IPS-18a (cell line): ENCODE data around the gene TSPAN10.
A peak's percentile ranks its signal among the peaks of the same experiment; 100 is the strongest.

ENCODE experiments used
- H3K27ac ChIP-seq: one replicate; pipeline ENCODE4 v1.5.1; 2013; ENCODE audit warnings: low read length
- H3K27me3 ChIP-seq: one replicate; pipeline ENCODE4 v1.6.1; 2013; ENCODE audit warnings: mild to moderate bottlenecking, low read length; ENCODE audit not compliant: control insufficient read depth, insufficient read depth
- H3K36me3 ChIP-seq: one replicate; pipeline ENCODE4 v1.6.1; 2013; ENCODE audit warnings: low read depth, low read length; ENCODE audit not compliant: control insufficient read depth
- H3K4me1 ChIP-seq: one replicate; pipeline ENCODE4 v1.6.1; 2013; ENCODE audit warnings: low read depth, low read length; ENCODE audit not compliant: control insufficient read depth
- H3K4me3 ChIP-seq: one replicate; pipeline ENCODE4 v1.5.1; 2013; ENCODE audit warnings: low read length
- H3K9ac ChIP-seq: one replicate; pipeline ENCODE4 v1.6.1; 2013; ENCODE audit warnings: mild to moderate bottlenecking, low read length, moderate library complexity
- H3K9me3 ChIP-seq: one replicate; pipeline ENCODE4 v1.6.1; 2013; ENCODE audit warnings: low read depth, low read length; ENCODE audit not compliant: control insufficient read depth

Gene TSPAN10

DNA sequence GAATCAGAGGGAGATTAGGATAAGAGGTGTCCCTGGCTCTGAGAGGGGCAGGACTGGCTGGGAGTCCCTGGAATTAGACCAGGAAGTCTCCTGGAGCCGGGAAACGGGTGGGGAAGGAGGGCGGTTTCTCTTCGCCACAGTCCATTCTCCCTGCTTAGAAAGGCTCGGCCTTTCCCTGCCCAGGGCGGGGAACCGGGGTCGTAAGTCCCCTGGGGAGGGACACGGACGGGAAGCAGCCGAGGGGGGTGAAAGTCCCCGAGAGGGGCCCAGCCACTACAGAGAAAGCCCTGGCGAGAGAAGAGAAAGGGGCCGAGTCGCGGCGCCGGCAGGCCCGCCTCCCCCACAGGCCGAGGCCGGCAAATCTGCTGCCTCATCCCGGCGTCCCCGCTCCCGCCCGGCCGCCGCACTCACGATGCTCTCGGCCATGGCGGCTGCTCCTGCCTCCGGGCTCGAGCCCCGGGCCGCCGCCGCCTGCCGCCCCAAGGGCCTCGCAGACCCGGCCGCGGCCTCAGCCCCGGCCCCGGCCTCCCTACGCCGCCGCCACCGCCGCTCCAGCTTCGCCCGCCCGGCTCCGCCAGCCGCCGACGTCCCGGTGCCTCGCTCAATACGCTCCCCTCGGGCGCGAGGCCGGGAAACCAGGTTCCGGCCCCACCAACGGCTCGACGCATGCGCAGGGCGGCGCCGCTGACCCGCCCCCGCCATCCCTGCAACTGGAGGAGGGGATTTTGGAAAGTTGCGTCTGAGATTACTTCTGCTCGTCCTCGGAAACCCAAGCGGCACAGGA is at the start of gene TSPAN10, which contains the start of gene NPLOC4:
Gene TSPAN10 (plus strand): TSS at position 692 of the 784 bp plus-strand sequence. CDS start 5,217 bp downstream, outside the sequence.
Gene NPLOC4 (minus strand): TSS at position 608 of the 784 bp plus-strand sequence. CDS start 182 bp downstream, at position 426.
- Histone ChIP-seq H3K9me3 (no peaks in the 10 kb centered on the region), H3K4me1 (peaks cover 5% of the 10 kb centered on the region), H3K27ac (peak within 1 kb of the TSS; percentile 81), H3K36me3 (no peaks in the 10 kb centered on the region), H3K9ac (peak within 1 kb of the TSS; percentile 97), H3K27me3 (no peaks in the 10 kb centered on the region), H3K4me3 (peak within 1 kb of the TSS; percentile 99)

DNA sequence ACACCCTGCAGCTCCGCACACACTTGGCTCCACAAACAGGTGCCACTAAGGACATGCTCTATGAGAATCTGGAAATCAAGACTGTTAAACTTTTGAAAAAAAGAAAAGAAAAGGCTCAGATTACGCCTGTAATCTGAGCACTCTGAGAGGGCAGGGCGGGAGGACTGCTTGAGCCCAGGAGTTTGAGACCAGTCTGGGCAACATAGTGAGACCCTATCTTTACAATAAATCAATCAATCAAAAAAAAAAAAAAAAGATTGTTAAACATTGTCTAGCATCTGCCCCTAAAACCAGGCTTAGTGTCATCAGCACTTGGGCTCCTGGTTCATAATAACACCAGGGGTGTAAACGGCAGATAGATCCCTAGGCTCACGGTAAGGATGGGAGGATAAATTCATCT is 47.4 kb upstream of the TSPAN10 start:
- Histone ChIP-seq H3K4me1 (no peaks in the 10 kb centered on the region), H3K4me3 (no peak overlapping the region), H3K36me3 (peaks cover 72% of the 10 kb centered on the region), H3K27me3 (no peaks in the 10 kb centered on the region), H3K9ac (no peak overlapping the region), H3K27ac (no peak overlapping the region), H3K9me3 (no peaks in the 10 kb centered on the region)

DNA sequence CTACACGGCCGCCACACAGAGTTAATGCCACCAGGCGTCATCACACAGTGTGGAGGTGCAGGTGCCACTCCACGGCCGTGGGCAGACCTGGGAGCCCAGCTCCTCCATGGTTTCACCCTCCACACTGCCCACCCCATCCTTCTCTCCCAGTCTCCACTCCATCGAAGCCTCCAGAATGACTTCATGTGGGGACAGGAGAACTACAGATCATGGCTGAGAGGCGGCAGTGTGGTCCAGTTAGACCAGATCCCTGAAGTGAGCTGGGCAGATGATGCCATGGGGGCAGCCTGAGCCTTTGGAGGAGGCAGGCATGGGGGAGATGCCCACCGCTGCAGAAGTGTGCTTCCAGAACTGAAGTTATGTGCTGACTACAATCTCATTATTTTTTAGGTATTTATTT is 46.9 kb upstream of the TSPAN10 start:
- H3K9ac ChIP-seq: no peak overlapping the region
- H3K4me3 ChIP-seq: no peak overlapping the region
- H3K36me3 ChIP-seq: peaks cover 75% of the 10 kb centered on the region
- H3K4me1 ChIP-seq: no peaks in the 10 kb centered on the region
- no peaks in the 10 kb centered on the region for H3K27me3 ChIP-seq
- no peak overlapping the region for H3K27ac ChIP-seq
- no peaks in the 10 kb centered on the region for H3K9me3 ChIP-seq

DNA sequence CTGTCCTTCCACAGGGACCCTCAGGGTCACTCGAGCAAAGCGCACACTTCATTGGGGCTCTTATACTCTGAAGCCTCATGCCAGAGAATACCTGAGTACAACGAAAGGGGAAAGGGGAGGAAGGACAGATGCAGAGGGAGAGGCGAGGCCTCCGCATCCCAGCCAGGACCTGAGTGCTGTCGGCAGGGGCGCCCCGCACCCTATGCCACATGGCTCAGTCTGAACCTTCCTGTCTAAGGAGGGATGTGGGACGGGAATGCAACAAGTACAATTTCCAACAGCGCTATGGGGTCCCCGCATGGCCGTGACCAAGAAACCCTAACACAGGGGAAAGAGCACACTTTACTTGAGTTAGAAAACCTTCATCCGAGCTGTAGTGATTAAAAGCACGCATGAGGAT is 45.0 kb upstream of the TSPAN10 start:
- H3K9ac ChIP-seq: no peak overlapping the region
- no peaks in the 10 kb centered on the region for H3K4me1 ChIP-seq
- H3K27ac ChIP-seq: no peak overlapping the region
- H3K36me3 ChIP-seq: peaks cover 71% of the 10 kb centered on the region
- H3K4me3 ChIP-seq: no peak overlapping the region
- H3K27me3 ChIP-seq: no peaks in the 10 kb centered on the region
- no peaks in the 10 kb centered on the region for H3K9me3 ChIP-seq

DNA sequence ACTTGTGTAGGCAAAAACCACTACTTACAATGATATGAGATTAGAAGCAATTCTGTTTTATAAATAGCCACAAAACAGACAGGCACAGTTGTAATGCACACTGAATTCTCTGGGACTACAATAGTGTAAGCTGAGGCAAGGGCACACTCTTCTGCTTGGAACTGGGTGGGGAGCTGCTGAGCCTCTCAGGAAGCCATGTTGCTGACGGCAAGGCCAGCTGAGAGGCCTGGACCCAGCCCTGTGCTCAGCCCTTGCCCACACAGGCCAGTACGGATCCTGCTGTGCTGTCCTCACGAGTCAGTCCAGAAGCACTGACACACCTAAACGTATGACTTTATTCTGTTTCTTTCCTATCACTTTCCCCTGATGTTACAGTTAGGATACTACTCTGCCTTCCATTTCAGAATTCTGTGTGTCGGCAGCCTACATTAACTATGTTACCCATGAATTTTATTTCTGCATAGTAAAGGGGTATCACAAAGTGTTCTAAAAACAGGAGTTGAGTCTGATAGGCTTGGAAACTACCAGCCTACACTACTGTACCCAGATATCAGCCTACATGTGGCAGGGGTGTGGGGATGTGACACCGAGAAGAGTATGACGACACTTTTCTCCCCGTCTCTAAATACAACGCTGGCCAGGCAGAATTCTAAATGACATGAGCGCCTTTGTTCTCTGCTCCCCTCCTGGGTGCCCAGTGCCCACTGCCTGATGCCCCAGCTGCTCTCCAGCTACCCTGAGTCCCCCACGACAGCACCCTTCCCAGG is 43.7 kb upstream of the TSPAN10 start:
- Histone ChIP-seq H3K9me3 (no peaks in the 10 kb centered on the region), H3K27me3 (no peaks in the 10 kb centered on the region), H3K36me3 (peaks cover 72% of the 10 kb centered on the region), H3K9ac (no peak overlapping the region), H3K4me1 (no peaks in the 10 kb centered on the region), H3K27ac (no peak overlapping the region), H3K4me3 (no peak overlapping the region)

- Histone ChIP-seq H3K9me3 (no peaks in the 10 kb centered on the region), H3K27ac (no peak overlapping the region), H3K4me1 (no peaks in the 10 kb centered on the region), H3K27me3 (no peaks in the 10 kb centered on the region), H3K9ac (no peak overlapping the region), H3K4me3 (no peak overlapping the region), H3K36me3 (peaks cover 70% of the 10 kb centered on the region)
These were observed 37.1 kb upstream of the TSPAN10 start for GRCh38 chr17:81599719-81600486.

- Histone ChIP-seq H3K27ac (no peak overlapping the region), H3K27me3 (no peaks in the 10 kb centered on the region), H3K4me1 (no peaks in the 10 kb centered on the region), H3K9ac (no peak overlapping the region), H3K4me3 (no peak overlapping the region), H3K9me3 (no peaks in the 10 kb centered on the region), H3K36me3 (peaks cover 66% of the 10 kb centered on the region)
These were observed 35.4 kb upstream of the TSPAN10 start for GRCh38 chr17:81601525-81602120.

- no peak overlapping the region for H3K4me3 ChIP-seq
- no peak overlapping the region for H3K9ac ChIP-seq
- no peaks in the 10 kb centered on the region for H3K9me3 ChIP-seq
- no peak overlapping the region for H3K27ac ChIP-seq
- H3K27me3 ChIP-seq: no peaks in the 10 kb centered on the region
- H3K36me3 ChIP-seq: peaks cover 68% of the 10 kb centered on the region
- no peaks in the 10 kb centered on the region for H3K4me1 ChIP-seq
These were observed 33.0 kb upstream of the TSPAN10 start for GRCh38 chr17:81603846-81604610.

DNA sequence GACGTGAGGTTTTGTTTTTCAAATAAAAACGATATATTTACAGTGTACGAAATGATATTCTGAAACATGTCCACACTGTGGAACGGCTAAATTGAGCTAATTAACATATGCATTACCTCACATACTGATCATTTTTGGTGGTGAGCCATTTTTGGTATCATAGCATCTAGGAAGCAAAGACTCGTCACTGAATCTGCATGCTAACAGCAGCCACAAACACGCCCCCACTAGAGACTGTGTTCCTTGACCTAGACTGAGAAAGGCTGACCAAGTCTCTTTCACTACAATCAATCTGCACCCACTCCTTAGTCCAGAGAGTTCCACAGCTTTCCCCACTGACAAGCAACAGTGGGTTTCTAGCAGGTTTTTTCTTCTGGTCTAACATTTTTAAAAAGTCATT is 29.6 kb upstream of the TSPAN10 start:
- Histone ChIP-seq H3K4me1 (no peaks in the 10 kb centered on the region), H3K27me3 (no peaks in the 10 kb centered on the region), H3K9me3 (no peaks in the 10 kb centered on the region), H3K4me3 (no peak overlapping the region), H3K9ac (no peak overlapping the region), H3K36me3 (peaks cover 66% of the 10 kb centered on the region), H3K27ac (no peak overlapping the region)

DNA sequence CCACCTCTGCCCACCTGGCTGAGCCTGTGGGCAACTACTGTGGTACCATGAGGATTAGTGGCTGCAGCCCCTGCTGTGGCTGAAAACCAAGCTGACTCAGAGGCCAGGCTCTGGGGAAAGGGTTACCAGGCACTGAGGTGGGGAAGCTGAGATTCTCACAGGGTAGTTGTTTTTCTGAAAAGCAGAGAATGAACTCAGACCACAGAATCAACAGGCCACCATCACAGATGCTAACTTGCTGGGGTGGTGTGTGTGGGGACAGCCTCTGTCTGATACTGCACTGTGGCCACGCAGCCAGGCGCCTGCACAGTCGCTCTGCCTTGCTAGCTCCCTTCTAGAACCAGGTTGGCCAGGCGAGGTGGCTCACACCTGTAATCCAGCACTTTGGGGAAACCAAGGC is 28.9 kb upstream of the TSPAN10 start:
- Histone ChIP-seq H3K27me3 (no peaks in the 10 kb centered on the region), H3K36me3 (peaks cover 70% of the 10 kb centered on the region), H3K4me3 (no peak overlapping the region), H3K27ac (no peak overlapping the region), H3K4me1 (no peaks in the 10 kb centered on the region), H3K9me3 (no peaks in the 10 kb centered on the region), H3K9ac (no peak overlapping the region)
